A549 (cell line): ENCODE results near the gene COL2A1. TPM values are rescaled to one million over a fixed set of nuclear protein-coding genes. Genes with fewer than 3 reads are reported as not detected.

Experiments used
- ATAC-seq, 2 experiments: fragments of 200-7000 bp in 1 of 2; fragments of >200 bp in 1 of 2; cut with Nextera tagmentation in 1 of 2; cut with Tn5 transposase in 1 of 2; 3 replicates each; pipeline versions ENCODE4 v1.8.0 to v1.9.1; 2018 to 2020; ENCODE audit warnings: mild to moderate bottlenecking in 1 of 2, moderate library complexity in 1 of 2
- CTCF ChIA-PET: fragments of 300-600 bp; sonication (Branson Sonifier 250); formaldehyde crosslinking; extraction: SDS; loops from one replicate; lab custom pipeline; 2021; ENCODE audit warnings: antibody characterized with exemption, inconsistent platforms; lab: Yijun Ruan, JAX
- POLR2A ChIA-PET: fragments of 350-600 bp; formaldehyde crosslinking; extraction: SDS; loops from one replicate; lab custom pipeline; 2021; ENCODE audit warnings: antibody characterized with exemption, inconsistent platforms; lab: Yijun Ruan, JAX
- DNase-seq, 2 experiments: peaks; one replicate each; pipeline versions ENCODE4 v3.0.0 to v3.0.0-alpha.2; 2011 to 2016; ENCODE audit warnings: low read depth in 1 of 2, low spot score in 1 of 2
- FAIRE-seq: peaks from 2 replicates; lab custom pipeline; 2011; peaks lifted over from hg19 to GRCh38; lab: Jason Lieb, UNC
- H3K27ac ChIP-seq, 2 experiments: fragments of >200 bp; sonication (Bioruptor Twin); formaldehyde crosslinking; 3 replicates each; pipeline ENCODE4 v1.5.1; 2016 to 2017
- H3K4me1 ChIP-seq: fragments of >200 bp; sonication (Bioruptor Twin); formaldehyde crosslinking; 3 replicates; pipeline ENCODE4 v1.6.1; 2016
- H3K4me2 ChIP-seq: fragments of >200 bp; sonication (Bioruptor Twin); formaldehyde crosslinking; 3 replicates; pipeline ENCODE4 v1.6.1; 2016
- H3K4me3 ChIP-seq: fragments of >200 bp; sonication (Bioruptor Twin); formaldehyde crosslinking; 3 replicates; pipeline ENCODE4 v1.5.1; 2016
- H3K9me3 ChIP-seq: fragments of >200 bp; sonication (Bioruptor Twin); formaldehyde crosslinking; 3 replicates; pipeline ENCODE4 v1.6.1; 2016
- ATOH8 ChIP-seq: fragments of 250-450 bp; sonication (Bioruptor Pico); IDR thresholded peaks from 2 replicates; pipeline ENCODE4 v1.5.0; 2020; ENCODE audit warnings: low read depth, mild to moderate bottlenecking, moderate library complexity
- BCL3 ChIP-seq: fragments of >200 bp; sonication (Bioruptor Twin); formaldehyde crosslinking; IDR thresholded peaks from 3 replicates; pipeline ENCODE4 v1.6.1; 2016
- CBX2 ChIP-seq: fragments of 200-600 bp; sonication (generic); IDR thresholded peaks from 2 replicates; pipeline ENCODE4 v1.6.1; 2016; ENCODE audit warnings: low read depth, mild to moderate bottlenecking, borderline replicate concordance
- CBX8 ChIP-seq: fragments of 200-600 bp; sonication (generic); IDR thresholded peaks from 2 replicates; pipeline ENCODE4 v1.6.1; 2016
- CEBPB ChIP-seq, 2 experiments: fragments of >200 bp in 1 of 2; sonication (Bioruptor Twin) in 1 of 2; formaldehyde crosslinking in 1 of 2; IDR thresholded peaks; 2 replicates each; pipeline ENCODE4 v1.6.1; 2012 to 2016
- EHMT2 ChIP-seq: fragments of 200-600 bp; sonication (generic); IDR thresholded peaks from 2 replicates; pipeline ENCODE4 v1.6.1; 2016; ENCODE audit warnings: antibody characterized with exemption, low read depth, mild to moderate bottlenecking, moderate library complexity
- ELK1 ChIP-seq: fragments of 150-350 bp; IDR thresholded peaks from 2 replicates; pipeline ENCODE4 v1.6.1; 2014; ENCODE audit warnings: low read depth, mild to moderate bottlenecking, low read length
- EP300 ChIP-seq, 2 experiments: fragments of >200 bp; sonication (Bioruptor Twin); formaldehyde crosslinking; IDR thresholded peaks; 2 replicates in 1 of 2; 3 replicates in 1 of 2; pipeline ENCODE4 v1.6.1; 2016 to 2017
- ESRRA ChIP-seq: fragments of 150-350 bp; IDR thresholded peaks from 2 replicates; pipeline ENCODE4 v1.6.1; 2014; ENCODE audit warnings: mild to moderate bottlenecking, low read length, borderline replicate concordance
- FOSL2 ChIP-seq, 2 experiments: fragments of 450-650 bp in 1 of 2; fragments of >200 bp in 1 of 2; sonication (Bioruptor Twin) in 1 of 2; formaldehyde crosslinking; IDR thresholded peaks; 2 replicates each; pipeline versions ENCODE4 v1.5.0 to v1.6.1; 2016 to 2020; ENCODE audit warnings: mild to moderate bottlenecking in 1 of 2, moderate library complexity in 1 of 2
- FOXS1 ChIP-seq: fragments of 250-450 bp; sonication (Bioruptor Pico); IDR thresholded peaks from 2 replicates; pipeline ENCODE4 v1.5.0; 2020; ENCODE audit warnings: mild to moderate bottlenecking, moderate library complexity
- HMGXB4 ChIP-seq: fragments of 250-450 bp; sonication (Bioruptor Pico); IDR thresholded peaks from 2 replicates; pipeline ENCODE4 v1.5.0; 2021; ENCODE audit warnings: mild to moderate bottlenecking, moderate library complexity, borderline replicate concordance
- HOXB13 ChIP-seq: fragments of 250-450 bp; sonication (Bioruptor Pico); IDR thresholded peaks from 2 replicates; pipeline ENCODE4 v1.5.0; 2020; ENCODE audit warnings: low read depth, mild to moderate bottlenecking, moderate library complexity
- JUNB ChIP-seq: fragments of >200 bp; sonication (Bioruptor Twin); formaldehyde crosslinking; IDR thresholded peaks from 2 replicates; pipeline ENCODE4 v1.6.1; 2016
- KDM5A ChIP-seq: fragments of 200-600 bp; sonication (generic); IDR thresholded peaks from 2 replicates; pipeline ENCODE4 v1.6.1; 2016; ENCODE audit warnings: antibody characterized with exemption, mild to moderate bottlenecking
- MAFK ChIP-seq: fragments of 450-650 bp; IDR thresholded peaks from 2 replicates; pipeline ENCODE4 v1.6.1; 2014; ENCODE audit not compliant: partially characterized antibody
- MAZ ChIP-seq: fragments of 150-350 bp; IDR thresholded peaks from 2 replicates; pipeline ENCODE4 v1.6.1; 2014; ENCODE audit warnings: antibody characterized with exemption, low read depth, low read length, borderline replicate concordance
- NFE2L2 ChIP-seq: fragments of 150-350 bp; conservative IDR thresholded peaks from 2 replicates; pipeline ENCODE4 v1.6.1; 2014; ENCODE audit warnings: low read length
- NR3C1 ChIP-seq: fragments of >200 bp; sonication (Bioruptor Twin); formaldehyde crosslinking; IDR thresholded peaks from 3 replicates; pipeline ENCODE4 v1.6.1; 2017
- POLR2AphosphoS2 ChIP-seq: conservative IDR thresholded peaks from 2 replicates; pipeline ENCODE4 v1.6.1; 2012; ENCODE audit warnings: low read length, improper control_type of control experiment, inconsistent platforms
- RAD21 ChIP-seq, 2 experiments: fragments of >200 bp in 1 of 2; sonication (Bioruptor Twin) in 1 of 2; formaldehyde crosslinking in 1 of 2; IDR thresholded peaks in 1 of 2; conservative IDR thresholded peaks in 1 of 2; 2 replicates in 1 of 2; 3 replicates in 1 of 2; pipeline ENCODE4 v1.6.1; 2012 to 2018; ENCODE audit warnings: inconsistent platforms in 1 of 2
- RARB ChIP-seq: fragments of 250-450 bp; sonication (Bioruptor Pico); IDR thresholded peaks from 2 replicates; pipeline ENCODE4 v1.8.0; 2021; ENCODE audit warnings: mild to moderate bottlenecking, moderate library complexity
- RNF2 ChIP-seq: fragments of 200-600 bp; sonication (generic); IDR thresholded peaks from 2 replicates; pipeline ENCODE4 v1.6.1; 2016; ENCODE audit warnings: low read depth, mild to moderate bottlenecking, antibody characterized with exemption, moderate library complexity, borderline replicate concordance
- TP53 ChIP-seq: fragments of 250-450 bp; sonication (Bioruptor Pico); IDR thresholded peaks from 2 replicates; pipeline ENCODE4 v1.5.0; 2021; ENCODE audit warnings: mild to moderate bottlenecking, moderate library complexity
- WGBS: methylation state at CpG from one replicate; pipeline ENCODE4 v1.1.6; 2017; ENCODE audit errors: missing lambda C conversion rate; 5-methylcytosine and 5-hydroxymethylcytosine counted together
- polyA plus RNA-seq, 4 experiments: library from polyadenylated mRNA; depleted of rRNA in 3 of 4; stranded (reverse); fragments of >200 nt; fragmentation: RNase III in 1 of 4; extraction: RNeasy Plus Mini Kit Qiagen cat#74134 plus additional on column Dnase treatment in 1 of 4; gene quantifications; 2 replicates in 3 of 4; 3 replicates in 1 of 4; pipeline ENCODE4 v1.2.3, GENCODE V29; 2011 to 2017
- TF ChIP-seq, protein P1 (sequence below): IDR thresholded peaks from 2 replicates; pipeline ENCODE4 v1.6.1; 2012

The COL2A1 gene
- polyA plus RNA-seq, 2 of the 4 experiments (the other 2 are of a cell fraction) = 0.01 TPM; not detected in 1

DNA sequence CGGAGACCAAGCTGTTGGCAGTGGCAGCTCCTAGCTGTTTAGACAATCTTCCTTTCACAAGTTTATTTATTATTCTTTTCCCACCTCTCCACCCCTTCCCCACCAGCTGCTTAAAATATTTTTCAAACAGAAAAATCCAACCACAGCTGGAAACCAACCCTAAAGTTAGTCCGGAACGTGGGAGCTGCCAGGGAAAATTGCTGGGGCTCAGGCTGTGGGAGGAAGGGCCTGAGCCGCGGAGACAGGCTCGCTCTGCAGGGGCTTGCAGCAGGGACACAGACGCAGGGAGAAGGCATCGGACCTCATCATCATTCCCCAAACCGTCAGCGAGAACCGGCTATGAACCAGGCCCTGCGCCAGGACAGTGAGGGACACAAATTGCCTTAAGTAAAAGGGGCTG, 56.9 kb downstream of the COL2A1 start:
- ATAC-seq (no peak), DNase-seq (no peak), FAIRE-seq (no peak)
- ChIA-PET POLR2A (no interaction called here), CTCF (interaction anchor here (0.6 to 6.1 kb wide), 15 partner anchors 10 to 672 kb away, joined by 3 to 48 read pairs (median 4); partner anchors contain the start of genes TMEM106C and VDR)
- WGBS = 83% methylated on average over 12 of the region's 12 CpGs
- Histone ChIP-seq H3K27ac (peak overlapping the region in 1 of 2 experiments; percentile 63; a peak in 1 of 6 replicates), H3K9me3 (no peaks in the 10 kb centered on the region), H3K4me3 (no peak overlapping the region), H3K4me1 (peaks cover 19% of the 10 kb centered on the region), H3K4me2 (no peak overlapping the region)
- TF ChIP-seq CBX8 = no peak
- TF ChIP-seq RNF2 = no peak
- TF ChIP-seq FOSL2 (IDR thresholded peaks at IDR 0.05) = no peak
- no peak for TF ChIP-seq FOSL2 (CRISPR knock-in tag; IDR thresholded peaks at IDR 0.05)
- TF ChIP-seq ATOH8 (CRISPR knock-in tag) = no peak
- no peak for TF ChIP-seq RAD21 (conservative IDR thresholded peaks at IDR 0.05 in 1 of 2, IDR thresholded peaks at IDR 0.05 in 1 of 2)
- no peak for TF ChIP-seq EP300 (IDR thresholded peaks at IDR 0.05)
- no peak for TF ChIP-seq FOXS1 (CRISPR knock-in tag)
- no peak for TF ChIP-seq POLR2AphosphoS2
- TF ChIP-seq RARB (CRISPR knock-in tag) = no peak
- no peak for TF ChIP-seq HMGXB4 (CRISPR knock-in tag)
- no peak for TF ChIP-seq CBX2
- TF ChIP-seq NR3C1 = no peak
- TF ChIP-seq CEBPB (IDR thresholded peaks at IDR 0.05) = no peak

- ChIA-PET POLR2A (interaction anchor here (1.2 kb wide), 1 partner anchor 42 kb away, joined by 4 read pairs; the partner anchor contains the start of gene VDR), CTCF (interaction anchor here (0.6 to 6.1 kb wide), 17 partner anchors 10 to 673 kb away, joined by 3 to 48 read pairs (median 4); partner anchors contain the start of genes TMEM106C and VDR)
- TF ChIP-seq FOSL2 (IDR thresholded peaks at IDR 0.05) (no peak), FOSL2 (CRISPR knock-in tag; IDR thresholded peaks at IDR 0.05) (0 out of 2 replicates have a peak, but pooled peaks have one; percentile 6), RAD21 (conservative IDR thresholded peaks at IDR 0.05 in 1 of 2, IDR thresholded peaks at IDR 0.05 in 1 of 2) (no peak)
- 68% methylated on average over 25 of the region's 27 CpGs for whole genome bisulfite sequencing
- FAIRE-seq (no peak), ATAC-seq (peak in 1 of 2 experiments; percentile 9; a peak in 1 of 6 replicates), DNase-seq (no peak)
- peak overlapping the region; percentile 62 for H3K4me2 ChIP-seq
- peak overlapping the region; percentile 54 to 63; a peak in 5 of 6 replicates for H3K27ac ChIP-seq
- no peak overlapping the region for H3K4me3 ChIP-seq
- H3K9me3 ChIP-seq = no peaks in the 10 kb centered on the region
- H3K4me1 ChIP-seq = peaks cover 19% of the 10 kb centered on the region
Measured at GRCh38 chr12:47946413-47947323, 57.6 kb downstream of the COL2A1 start.

GRCh38 chr12:47945341-47945728, 58.9 kb downstream of the COL2A1 start:
- DNase-seq (no peak), FAIRE-seq (no peak), ATAC-seq (no peak)
- ChIA-PET POLR2A (no interaction called here), CTCF (interaction anchor here (0.9 to 2.2 kb wide), 4 partner anchors 18 to 204 kb away, joined by 3 to 11 read pairs (median 4); partner anchors contain the start of gene TMEM106C)
- Histone ChIP-seq H3K4me3 (no peak overlapping the region), H3K9me3 (no peaks in the 10 kb centered on the region), H3K4me1 (peaks cover 19% of the 10 kb centered on the region), H3K4me2 (no peak overlapping the region; the same call in 2 of the 3 replicates), H3K27ac (no peak overlapping the region)
- WGBS = 25% methylated on average over 1 of the region's 1 CpG
- TF ChIP-seq ELK1 = no peak
- TF ChIP-seq, protein P1, sequence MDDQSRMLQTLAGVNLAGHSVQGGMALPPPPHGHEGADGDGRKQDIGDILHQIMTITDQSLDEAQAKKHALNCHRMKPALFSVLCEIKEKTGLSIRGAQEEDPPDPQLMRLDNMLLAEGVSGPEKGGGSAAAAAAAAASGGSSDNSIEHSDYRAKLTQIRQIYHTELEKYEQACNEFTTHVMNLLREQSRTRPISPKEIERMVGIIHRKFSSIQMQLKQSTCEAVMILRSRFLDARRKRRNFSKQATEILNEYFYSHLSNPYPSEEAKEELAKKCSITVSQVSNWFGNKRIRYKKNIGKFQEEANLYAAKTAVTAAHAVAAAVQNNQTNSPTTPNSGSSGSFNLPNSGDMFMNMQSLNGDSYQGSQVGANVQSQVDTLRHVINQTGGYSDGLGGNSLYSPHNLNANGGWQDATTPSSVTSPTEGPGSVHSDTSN = no peak
- TF ChIP-seq RNF2 = no peak
- TF ChIP-seq KDM5A = no peak
- TF ChIP-seq BCL3 = no peak
- TF ChIP-seq NFE2L2 = no peak
- no peak for TF ChIP-seq ESRRA
- TF ChIP-seq POLR2AphosphoS2 = no peak
- no peak for TF ChIP-seq FOXS1 (CRISPR knock-in tag)
- no peak for TF ChIP-seq MAZ
- no peak for TF ChIP-seq HOXB13 (CRISPR knock-in tag)
- TF ChIP-seq TP53 = no peak
- no peak for TF ChIP-seq EHMT2
- no peak for TF ChIP-seq MAFK
- TF ChIP-seq JUNB = no peak
